Lower leg skin (tissue), 3 donors: ENCODE results near the gene FAM153A.
"Not testable (repeated sequence)": the region's sequence is repeated elsewhere in the genome, so short reads cannot be mapped to it uniquely, and the experiment has no call there.

Source experiments
- CTCF ChIP-seq, 3 donors: fragments of 450-650 bp; IDR thresholded peaks; one replicate each; pipeline ENCODE4 v1.5.1; 2016; ENCODE audit warnings: antibody characterized with exemption in 3 of 3, mild to moderate bottlenecking in 3 of 3, moderate library complexity in 2 of 3
- POLR2A ChIP-seq, 2 donors: fragments of 450-650 bp; IDR thresholded peaks; one replicate each; pipeline ENCODE4 v1.6.1; 2016 to 2017; ENCODE audit warnings: antibody characterized with exemption in 2 of 2, mild to moderate bottlenecking in 1 of 2, moderate library complexity in 1 of 2

- not testable (repeated sequence) for TF ChIP-seq CTCF, POLR2A (IDR thresholded peaks at IDR 0.05)
Observed at GRCh38 chr5:177782169-177782568, 530 bp downstream of the FAM153A start.
